ENCODE data around the gene MSH3. TPM values are rescaled to one million over a fixed set of nuclear protein-coding genes. Genes with fewer than 3 reads are reported as not detected.

MSH3 gene
- total and polyA plus RNA-seq, 2 of the 8 experiments (the other 6 are each of a cell fraction or from before 2014, with no cell fraction given), result 3.6 to 22.6 TPM

DNA sequence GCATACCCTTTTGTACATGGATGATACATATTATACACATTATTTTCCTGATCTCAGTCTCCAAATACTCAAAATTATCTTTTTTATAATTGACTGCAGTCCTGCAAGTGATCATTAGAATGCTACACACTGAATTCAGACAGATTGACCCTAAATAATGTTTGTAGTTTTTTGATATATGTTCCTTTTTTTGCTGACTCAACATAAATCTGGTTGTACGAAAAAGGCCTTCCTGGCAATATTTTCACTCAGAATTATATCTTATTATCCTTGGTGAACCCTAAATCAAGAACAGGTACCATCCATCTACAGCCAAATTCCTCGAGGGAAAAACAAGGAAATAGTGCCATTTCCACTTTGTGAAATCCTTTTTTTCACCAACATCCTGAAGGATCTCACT lies 200.1 kb downstream of the MSH3 start:
- H3K79me1 ChIP-seq (ENCODE audit: low read depth, low read length), result no peaks in the 10 kb centered on the region
- H3K18ac ChIP-seq (ENCODE audit: extremely low read depth, low read length), result no peak overlapping the region
- no peak overlapping the region for H4K8ac ChIP-seq (ENCODE audit: extremely low read depth, insufficient read depth, low read length)
- no peak overlapping the region for H3K23ac ChIP-seq (ENCODE audit: insufficient read length)
- no peak overlapping the region for H4K5ac ChIP-seq (ENCODE audit: insufficient read length, low read depth, low read length)
- FAIRE-seq (no peak), DNase-seq (ENCODE audit: low read depth in 1 of 2, low spot score in 2 of 2) (no peak)
- no peak overlapping the region for H3K4me3 ChIP-seq (ENCODE audit: extremely low read depth in 1 of 4, insufficient read depth in 2 of 4, low read depth in 3 of 4, low read length in 4 of 4)
- H2BK15ac ChIP-seq (ENCODE audit: low read length), result no peak overlapping the region
- ChIA-PET CTCF (ENCODE audit: partially characterized antibody) (no interaction called here), POLR2A (ENCODE audit: partially characterized antibody) (no interaction called here)
- no peak overlapping the region for H2BK5ac ChIP-seq (ENCODE audit: low read depth, low read length)
- H3K27me3 ChIP-seq (replicated peaks in 1 of 4; ENCODE audit: control insufficient read depth in 3 of 4, extremely low read depth in 1 of 4, insufficient read depth in 3 of 4, low read length in 3 of 4), result no peaks in the 10 kb centered on the region
- no peak overlapping the region for H3K27ac ChIP-seq (ENCODE audit: low read depth, low read length)
- 0 out of 7 replicates have a peak, but pooled peaks cover 0 to 2% (median 0%) of the 10 kb centered on the region in 4 experiments for H3K4me1 ChIP-seq (replicated peaks in 1 of 4; ENCODE audit: control insufficient read depth in 3 of 4, insufficient read depth in 4 of 4, low read length in 3 of 4)
- no peak overlapping the region for H2BK120ac ChIP-seq (replicated peaks; ENCODE audit: low read depth, low read length)
- no peak overlapping the region for H3K9ac ChIP-seq (replicated peaks in 1 of 4; ENCODE audit: extremely low read depth in 1 of 4, low read depth in 3 of 4, low read length in 3 of 4)
- TF ChIP-seq MAFK (IDR thresholded peaks at IDR 0.05; ENCODE audit: low read depth, low read length) (peak; percentile 99), RBBP5 (IDR thresholded peaks at IDR 0.05; ENCODE audit: borderline replicate concordance, low read depth, low read length) (no peak), HDAC2 (IDR thresholded peaks at IDR 0.05; ENCODE audit: borderline replicate concordance in 1 of 2, low read depth in 2 of 2, low read length in 2 of 2) (no peak), CHD1 (IDR thresholded peaks at IDR 0.05; ENCODE audit: low read depth, low read length) (no peak), POU5F1 (IDR thresholded peaks at IDR 0.05; ENCODE audit: low read depth, low read length) (no peak), CREB1 (IDR thresholded peaks at IDR 0.05) (no peak)
- peaks cover 0 to 19% (median 0%) of the 10 kb centered on the region in 4 experiments; a peak in 2 of 8 replicates for H3K36me3 ChIP-seq (ENCODE audit: control insufficient read depth in 2 of 4, insufficient read depth in 4 of 4, low read length in 3 of 4)
- no peak overlapping the region for H3K56ac ChIP-seq (replicated peaks; ENCODE audit: insufficient read length, low read depth, low read length)
- H3K4me2 ChIP-seq (ENCODE audit: insufficient read depth in 1 of 2, low read depth in 2 of 2, low read length in 2 of 2), result no peak overlapping the region
- H2BK20ac ChIP-seq (ENCODE audit: low read length), result no peak overlapping the region
- no peak overlapping the region for H4K91ac ChIP-seq (replicated peaks; ENCODE audit: insufficient read length, low read length)
- no peak overlapping the region for H2BK12ac ChIP-seq (ENCODE audit: low read depth, low read length)
- H3K79me2 ChIP-seq (ENCODE audit: control insufficient read depth in 1 of 2, insufficient read depth in 2 of 2, low read length in 2 of 2), result no peaks in the 10 kb centered on the region
- H3K9me3 ChIP-seq (ENCODE audit: insufficient read depth in 2 of 2, low read depth in 1 of 2, low read length in 1 of 2), result peaks cover 11 to 15% of the 10 kb centered on the region in 2 experiments; a peak in 3 of 4 replicates
- no peaks in the 10 kb centered on the region for H4K20me1 ChIP-seq (replicated peaks in 1 of 2; ENCODE audit: control insufficient read depth in 1 of 2, insufficient read depth in 2 of 2, low read length in 2 of 2)
- H2AFZ ChIP-seq (ENCODE audit: low read length), result no peak overlapping the region
- H3K23me2 ChIP-seq (ENCODE audit: low read depth, low read length), result no peaks in the 10 kb centered on the region
- 88% methylated on average over 2 of the region's 2 CpGs; no CpG with 5 or more reads in 1 of the 2 experiments for WGBS, 2 experiments (ENCODE audit: extremely low coverage in 1 of 2, insufficient coverage in 1 of 2, insufficient read length in 1 of 2, insufficient replicate concordance in 2 of 2, low coverage in 1 of 2, low lambda C conversion rate in 2 of 2, missing lambda C conversion rate in 1 of 2)
- no peak overlapping the region for H3K4ac ChIP-seq (replicated peaks; ENCODE audit: insufficient read length, low read depth, low read length)
- H2AK5ac ChIP-seq (ENCODE audit: low read depth, low read length), result no peak overlapping the region
- H3K14ac ChIP-seq (ENCODE audit: insufficient read length), result no peak overlapping the region

Data from H1 (cell line).